HuH-7.5 (cell line): ENCODE data around the gene MAD1L1.

Source experiments
- DNase-seq: peaks from one replicate; pipeline ENCODE4 v3.0.0; 2011; ENCODE audit warnings: low spot score

MAD1L1 gene

GRCh38 chr7:2257651-2258050, 24.9 kb upstream of the MAD1L1 start:
- DNase-seq, result no peak

- no peak for DNase-seq
These were observed 24.4 kb upstream of the MAD1L1 start for GRCh38 chr7:2257046-2257551.

- no peak for DNase-seq
These were observed 23.7 kb upstream of the MAD1L1 start for GRCh38 chr7:2256306-2257045.

GRCh38 chr7:2255145-2256139, 22.7 kb upstream of the MAD1L1 start:
- no peak for DNase-seq

- no peak for DNase-seq
These were observed 21.8 kb upstream of the MAD1L1 start for GRCh38 chr7:2254429-2255144.

GRCh38 chr7:2253525-2254244, 20.9 kb upstream of the MAD1L1 start:
- no peak for DNase-seq

GRCh38 chr7:2253021-2253420, 20.3 kb upstream of the MAD1L1 start:
- no peak for DNase-seq

GRCh38 chr7:2251841-2252771, 19.4 kb upstream of the MAD1L1 start:
- DNase-seq, result no peak

- no peak for DNase-seq
These were observed 18.6 kb upstream of the MAD1L1 start for GRCh38 chr7:2251381-2251780.

GRCh38 chr7:2249744-2250323, 17.1 kb upstream of the MAD1L1 start:
- no peak for DNase-seq

- DNase-seq, result no peak
These were observed 16.4 kb upstream of the MAD1L1 start for GRCh38 chr7:2248984-2249694.

GRCh38 chr7:2247141-2247995, 14.6 kb upstream of the MAD1L1 start:
- peak; percentile 89 for DNase-seq

- DNase-seq, result no peak
These were observed 13.3 kb upstream of the MAD1L1 start for GRCh38 chr7:2245883-2246675.

- DNase-seq, result no peak
These were observed 11.8 kb upstream of the MAD1L1 start for GRCh38 chr7:2244404-2244995.

- DNase-seq, result no peak
These were observed 10.7 kb upstream of the MAD1L1 start for GRCh38 chr7:2243458-2243857.

- DNase-seq, result peak; percentile 57
These were observed 10.0 kb upstream of the MAD1L1 start for GRCh38 chr7:2242541-2243429.
